Measurements from ENCODE around the gene ZNF248. TPM values are rescaled to one million over a fixed set of nuclear protein-coding genes. Genes with fewer than 3 reads are reported as not detected.

The ZNF248 gene
- polyA plus RNA-seq, 3 donors: 32.8 to 39.7 (median 37.0) TPM

DNA sequence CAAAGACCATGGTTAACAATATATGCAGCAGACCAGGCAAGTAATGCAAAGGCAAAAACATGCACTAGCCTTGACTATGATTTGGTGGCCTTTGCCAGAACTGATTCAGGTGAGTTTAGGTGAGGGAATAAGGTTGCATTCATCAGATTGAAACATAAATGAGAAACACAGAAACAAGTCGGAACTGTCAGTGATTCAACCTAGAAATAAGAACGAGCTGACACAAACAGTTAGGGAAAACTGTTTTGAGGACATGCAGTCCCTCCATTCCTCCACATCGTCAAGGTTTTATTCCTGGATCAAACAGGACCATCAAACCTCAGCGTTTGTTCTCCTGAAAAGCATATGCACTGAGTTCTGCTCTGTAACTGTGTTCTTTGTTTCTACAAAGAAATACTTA, 1.8 kb downstream of the ZNF248 start:
- DNase-seq (ENCODE audit: extremely low read depth in 1 of 11, low read depth in 9 of 11, low spot score in 4 of 11): no peak

- no peak for DNase-seq (ENCODE audit: extremely low read depth in 1 of 11, low read depth in 9 of 11, low spot score in 4 of 11)
Measured at GRCh38 chr10:37854626-37855025, 2.8 kb downstream of the ZNF248 start.

- DNase-seq (ENCODE audit: extremely low read depth in 1 of 11, low read depth in 9 of 11, low spot score in 4 of 11): no peak
Measured at GRCh38 chr10:37844644-37845043, 12.8 kb downstream of the ZNF248 start.

GRCh38 chr10:37839243-37839642, 18.2 kb downstream of the ZNF248 start:
- no peak for DNase-seq (ENCODE audit: extremely low read depth in 1 of 11, low read depth in 9 of 11, low spot score in 4 of 11)

DNA sequence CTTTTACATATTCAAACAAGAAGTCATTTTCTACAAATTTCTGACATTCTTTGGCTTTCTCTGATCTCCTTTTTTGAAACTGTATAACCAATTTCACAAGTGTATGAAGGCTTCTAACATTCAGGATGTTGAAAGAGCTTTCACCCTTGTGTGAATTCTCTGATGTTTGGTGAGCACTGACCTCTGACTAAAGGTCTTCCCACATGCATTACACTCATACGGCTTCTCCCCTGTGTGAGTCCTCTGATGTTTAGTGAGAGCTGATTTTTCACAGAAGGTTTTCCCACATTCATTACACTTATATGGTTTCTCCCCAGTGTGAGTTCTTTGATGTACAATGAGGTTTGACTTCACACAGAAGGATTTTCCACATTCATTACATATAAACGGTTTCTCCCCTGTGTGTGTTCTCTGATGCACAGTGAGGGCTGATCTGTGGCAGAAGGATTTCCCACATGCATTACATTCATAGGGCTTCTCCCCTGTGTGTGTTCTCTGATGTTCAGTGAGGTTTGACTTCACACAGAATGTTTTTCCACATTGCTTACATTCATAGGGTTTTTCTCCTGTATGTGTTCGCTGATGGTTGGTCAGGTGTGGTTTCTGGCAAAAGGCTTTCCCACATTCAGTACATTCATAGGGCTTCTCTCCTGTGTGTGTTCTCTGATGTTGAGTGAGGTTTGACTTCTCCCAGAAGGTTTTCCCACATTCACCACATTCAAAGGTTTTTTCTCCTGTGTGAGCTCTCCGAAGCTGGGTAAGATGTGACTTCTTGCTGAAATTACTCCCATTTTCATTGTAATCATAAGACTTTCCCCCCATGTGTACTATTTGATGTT, 25.7 kb downstream of the ZNF248 start:
- DNase-seq (ENCODE audit: extremely low read depth in 1 of 11, low read depth in 9 of 11, low spot score in 4 of 11): no peak

GRCh38 chr10:37826806-37827205, 30.6 kb downstream of the ZNF248 start:
- no peak for DNase-seq (ENCODE audit: extremely low read depth in 1 of 11, low read depth in 9 of 11, low spot score in 4 of 11)

DNA sequence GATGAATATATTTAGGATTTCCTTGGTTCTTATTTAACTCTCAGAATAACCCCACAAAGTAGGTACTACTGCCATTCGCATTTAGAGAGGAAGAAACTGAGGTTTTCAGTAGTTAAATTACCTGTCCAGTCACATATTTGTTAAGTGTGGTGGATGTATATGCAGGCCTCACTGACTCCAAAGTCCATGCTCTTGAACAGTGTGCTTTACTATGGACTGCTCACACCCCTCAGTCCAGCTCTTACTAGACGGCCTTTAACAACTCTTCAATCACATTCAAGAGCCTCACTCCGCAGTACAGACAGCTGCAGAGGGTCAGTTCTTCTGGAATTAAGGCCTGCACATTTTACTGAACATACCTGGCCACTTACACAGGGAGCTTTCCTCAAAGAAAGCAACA, 36.2 kb downstream of the ZNF248 start:
- no peak for DNase-seq (ENCODE audit: extremely low read depth in 1 of 11, low read depth in 9 of 11, low spot score in 4 of 11)

- DNase-seq (ENCODE audit: extremely low read depth in 1 of 11, low read depth in 9 of 11, low spot score in 4 of 11): no peak
Measured at GRCh38 chr10:37819797-37820196, 37.6 kb downstream of the ZNF248 start.

GRCh38 chr10:37816290-37816689, 41.1 kb downstream of the ZNF248 start:
- DNase-seq (ENCODE audit: extremely low read depth in 1 of 11, low read depth in 9 of 11, low spot score in 4 of 11): no peak

DNA sequence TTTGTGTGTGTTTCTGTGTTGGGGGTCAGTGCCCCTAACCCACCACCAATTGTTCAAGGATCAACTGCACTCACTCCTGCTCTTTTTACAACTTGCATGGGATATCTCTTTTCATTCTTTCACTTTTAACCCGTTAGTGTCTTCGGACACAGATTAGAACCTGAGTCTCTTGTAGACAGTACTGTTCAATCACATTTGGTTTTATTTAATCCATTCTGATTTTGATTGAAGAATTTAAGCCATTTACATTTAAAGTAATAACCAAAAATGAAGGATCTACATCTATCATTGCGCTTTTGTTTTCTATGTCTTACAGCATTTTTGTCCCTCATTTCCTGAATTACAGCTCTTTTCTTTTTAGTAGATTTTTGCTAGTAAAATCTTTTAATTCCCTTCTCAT, 43.6 kb downstream of the ZNF248 start:
- no peak for DNase-seq (ENCODE audit: extremely low read depth in 1 of 11, low read depth in 9 of 11, low spot score in 4 of 11)

DNA sequence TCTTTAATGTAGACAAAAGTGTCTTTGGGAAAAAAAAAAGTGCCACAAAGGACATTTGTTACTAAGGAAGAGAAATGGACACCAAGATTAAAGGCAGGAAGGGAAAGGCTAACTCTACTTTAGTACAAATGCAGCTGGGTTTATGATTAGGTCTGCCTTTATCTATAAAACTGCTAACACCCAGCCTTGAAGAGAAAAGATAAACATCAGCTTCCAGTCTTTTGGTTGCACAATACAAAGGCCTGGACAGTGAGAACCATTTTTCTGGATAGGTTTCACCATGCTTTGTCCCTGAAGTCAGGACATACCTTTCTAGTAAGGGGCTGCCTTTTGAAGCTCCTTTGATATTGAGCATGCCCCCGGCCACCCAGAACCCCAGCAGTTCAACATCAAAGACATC, 45.1 kb downstream of the ZNF248 start:
- DNase-seq (ENCODE audit: extremely low read depth in 1 of 11, low read depth in 9 of 11, low spot score in 4 of 11): no peak

- no peak for DNase-seq (ENCODE audit: extremely low read depth in 1 of 11, low read depth in 9 of 11, low spot score in 4 of 11)
Measured at GRCh38 chr10:37803269-37803668, 54.1 kb downstream of the ZNF248 start.

DNA sequence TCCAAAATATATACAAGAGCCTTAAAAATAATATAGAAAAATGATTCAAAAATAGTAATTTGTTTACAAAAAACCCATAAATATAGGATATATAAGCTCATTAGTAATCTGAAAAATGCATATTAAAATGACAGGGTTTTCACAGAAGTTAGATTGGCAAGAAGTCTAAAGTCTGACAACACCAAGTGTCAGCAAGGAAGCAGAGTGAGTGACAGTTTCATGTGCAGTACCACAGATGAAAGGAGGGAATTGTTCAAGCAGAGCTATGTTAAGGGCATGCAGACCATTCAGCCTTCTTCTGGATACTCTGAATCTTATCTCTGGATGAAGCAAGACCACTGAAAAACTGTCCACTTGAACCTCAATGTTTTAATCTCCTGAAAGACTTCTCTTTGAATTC, 55.9 kb downstream of the ZNF248 start:
- no peak for DNase-seq (ENCODE audit: extremely low read depth in 1 of 11, low read depth in 9 of 11, low spot score in 4 of 11)

- DNase-seq (ENCODE audit: extremely low read depth in 1 of 11, low read depth in 9 of 11, low spot score in 4 of 11): no peak
Measured at GRCh38 chr10:37794305-37794976, 63.0 kb downstream of the ZNF248 start.

DNA sequence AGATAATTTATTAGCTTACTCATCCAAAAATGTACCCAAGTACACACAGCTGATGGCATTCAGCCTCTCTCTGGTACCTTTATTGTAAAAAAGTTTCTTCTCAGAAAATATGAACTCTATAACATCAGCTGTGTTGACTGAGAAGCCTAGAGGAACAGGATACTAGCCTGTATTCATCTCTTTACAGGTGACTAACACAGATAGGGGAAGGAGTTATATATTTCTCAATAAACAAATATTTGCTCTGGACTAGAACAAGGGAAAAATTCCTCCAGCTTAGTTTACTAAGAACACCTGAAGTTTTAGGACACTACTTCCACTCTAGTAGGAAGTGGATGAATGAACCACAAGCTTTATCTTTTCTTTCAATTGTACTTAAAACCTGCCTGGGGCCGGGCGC, 67.8 kb downstream of the ZNF248 start:
- no peak for DNase-seq (ENCODE audit: extremely low read depth in 1 of 11, low read depth in 9 of 11, low spot score in 4 of 11)

DNA sequence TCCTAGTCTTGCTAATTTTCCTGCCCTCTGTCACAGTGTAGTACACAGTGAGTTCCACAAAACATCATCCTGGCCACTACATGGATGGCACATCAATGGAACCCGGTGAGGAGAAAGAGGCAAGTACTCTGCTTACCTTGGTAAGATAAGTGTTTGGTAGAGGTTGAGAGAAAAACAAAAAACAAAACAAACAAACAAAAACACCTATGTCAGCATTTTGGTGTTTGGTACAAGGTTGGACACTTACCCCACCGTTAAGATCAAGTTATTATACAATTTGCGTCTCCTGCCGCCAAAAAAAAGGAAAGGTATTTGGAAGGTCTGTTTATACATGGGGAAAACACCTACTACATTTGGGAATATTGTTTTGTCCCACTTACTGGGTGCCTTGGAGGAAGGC, 72.7 kb downstream of the ZNF248 start:
- no peak for DNase-seq (ENCODE audit: extremely low read depth in 1 of 11, low read depth in 9 of 11, low spot score in 4 of 11)

GRCh38 chr10:37780536-37780935, 76.9 kb downstream of the ZNF248 start:
- no peak for DNase-seq (ENCODE audit: extremely low read depth in 1 of 11, low read depth in 9 of 11, low spot score in 4 of 11)

DNA sequence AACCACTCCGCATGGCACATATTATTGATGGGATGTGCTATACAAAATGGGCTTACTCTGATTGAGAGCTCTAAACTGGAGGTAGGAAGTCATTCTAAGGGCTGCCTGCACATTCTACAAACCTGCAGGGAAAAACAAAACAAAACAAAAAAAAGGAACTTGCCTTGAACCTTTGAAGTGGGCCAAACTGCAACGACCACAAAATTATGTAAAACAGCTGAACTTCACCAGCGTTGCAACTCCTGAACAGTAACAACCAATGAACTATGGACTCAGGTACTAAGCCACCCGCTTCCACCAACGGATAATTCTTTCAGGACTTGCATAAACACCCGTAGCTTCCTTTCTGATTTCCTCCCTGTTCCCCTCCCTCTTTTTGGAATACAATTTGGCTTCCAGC, 80.4 kb downstream of the ZNF248 start:
- no peak for DNase-seq (ENCODE audit: extremely low read depth in 1 of 11, low read depth in 9 of 11, low spot score in 4 of 11)

DNA sequence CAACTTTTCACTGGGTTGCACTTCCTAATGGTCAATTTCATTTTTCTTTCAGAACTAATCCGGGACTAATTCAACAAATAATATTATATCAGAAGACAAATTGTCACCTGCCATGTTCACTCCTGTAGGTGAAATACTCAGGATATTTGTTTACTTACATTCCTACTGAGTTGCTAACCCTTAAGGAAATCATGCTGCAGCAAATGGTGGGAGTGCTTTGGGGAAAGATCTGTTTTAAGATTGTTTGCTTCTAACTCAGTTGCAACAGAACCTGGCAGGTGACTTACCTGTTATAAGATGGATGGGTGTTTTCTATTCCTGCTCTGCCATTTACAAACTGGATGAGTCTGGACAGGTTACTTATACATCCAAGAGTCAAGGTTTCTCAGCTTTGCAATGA, 81.8 kb downstream of the ZNF248 start:
- DNase-seq (ENCODE audit: extremely low read depth in 1 of 11, low read depth in 9 of 11, low spot score in 4 of 11): no peak

DNA sequence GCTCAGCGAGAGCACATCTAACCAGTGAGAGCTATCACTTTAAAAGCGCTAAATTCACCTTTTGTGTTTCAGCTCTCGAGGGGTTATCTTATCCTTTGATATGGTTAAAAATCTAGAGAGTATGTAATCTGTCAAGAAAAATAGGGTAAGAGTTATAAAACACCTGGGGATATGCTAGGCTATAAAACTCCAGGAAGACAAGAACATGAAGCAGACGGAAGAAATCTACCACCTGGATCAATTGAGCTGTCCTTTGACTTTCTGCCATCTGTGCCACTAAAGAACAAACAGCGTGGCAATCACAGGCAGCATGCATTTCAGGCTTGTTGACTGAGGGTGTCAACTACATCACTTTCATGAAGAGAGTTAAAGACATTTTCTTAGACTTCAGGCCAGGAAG, 83.1 kb downstream of the ZNF248 start:
- DNase-seq (ENCODE audit: extremely low read depth in 1 of 11, low read depth in 9 of 11, low spot score in 4 of 11): no peak

DNA sequence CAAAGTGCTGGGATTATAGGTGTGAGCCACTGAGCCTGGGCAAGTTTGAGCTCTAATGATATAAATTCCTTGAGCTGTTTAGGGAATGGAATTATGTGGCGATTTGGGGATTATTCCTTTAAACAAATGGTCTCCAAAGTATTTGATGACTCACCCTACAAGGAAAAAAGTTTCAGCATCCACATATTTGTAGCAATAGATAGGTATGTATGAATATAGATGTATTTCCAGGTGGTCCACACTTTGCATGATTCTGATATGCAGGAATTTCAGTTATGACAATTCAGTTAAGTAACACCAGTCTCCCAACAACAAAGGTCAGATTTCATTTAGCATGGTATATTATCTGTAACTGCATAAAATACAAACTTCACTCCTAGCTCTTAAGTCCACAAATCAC, 92.2 kb downstream of the ZNF248 start:
- no peak for DNase-seq (ENCODE audit: extremely low read depth in 1 of 11, low read depth in 9 of 11, low spot score in 4 of 11)
